Neural cell (in vitro differentiated cells): ENCODE measurements around the gene GPR183. TPM values are rescaled to one million over a fixed set of nuclear protein-coding genes. Genes with fewer than 3 reads are reported as not detected.

Experiments
- H2AFZ ChIP-seq: fragments of 200-600, 300-800 bp; sonication (generic), shearing (Covaris generic); 2 replicates; pipeline ENCODE4 v1.6.0; 2014; ENCODE audit warnings: low read depth, mild to moderate bottlenecking, antibody characterized with exemption, low read length, moderate library complexity
- H3F3A ChIP-seq: fragments of 200-600 bp; shearing (Covaris generic); 2 replicates; pipeline ENCODE4 v1.6.1; 2016; ENCODE audit warnings: mild to moderate bottlenecking, moderate library complexity, mixed read lengths, antibody characterized with exemption, low read length; ENCODE audit not compliant: insufficient read depth, poor library complexity, severe bottlenecking
- H3K27ac ChIP-seq: fragments of 200-600, 300-800 bp; sonication (generic), shearing (Covaris generic); 2 replicates; pipeline ENCODE4 v1.5.1; 2014; ENCODE audit warnings: mild to moderate bottlenecking, low read length, moderate library complexity
- H3K27me3 ChIP-seq: fragments of 300-800, 200-600 bp; sonication (generic), shearing (Covaris generic); 2 replicates; pipeline ENCODE4 v1.6.0; 2014; ENCODE audit warnings: mild to moderate bottlenecking, low read depth, low read length, moderate library complexity; ENCODE audit not compliant: insufficient read depth
- H3K36me3 ChIP-seq: fragments of 300-800, 200-600 bp; sonication (generic), shearing (Covaris generic); 2 replicates; pipeline ENCODE4 v1.5.1; 2014; ENCODE audit warnings: mild to moderate bottlenecking, antibody characterized with exemption, low read length, moderate library complexity; ENCODE audit not compliant: insufficient read depth
- H3K4me2 ChIP-seq: fragments of 300-800, 200-600 bp; sonication (generic), shearing (Covaris generic); 2 replicates; pipeline ENCODE4 v1.6.0; 2014; ENCODE audit warnings: mild to moderate bottlenecking, low read length
- H3K4me3 ChIP-seq: fragments of 300-800, 200-600 bp; sonication (generic), shearing (Covaris generic); 2 replicates; pipeline ENCODE4 v1.5.1; 2014; ENCODE audit warnings: mild to moderate bottlenecking, low read length, moderate library complexity
- H3K79me2 ChIP-seq: fragments of 200-600 bp; shearing (Covaris generic); replicated peaks from 2 replicates; pipeline ENCODE4 v1.6.0; 2014; ENCODE audit warnings: mild to moderate bottlenecking, low read length, moderate library complexity; ENCODE audit not compliant: insufficient read depth
- H3K9ac ChIP-seq: fragments of 300-800, 200-600 bp; sonication (generic), shearing (Covaris generic); 2 replicates; pipeline ENCODE4 v1.6.1; 2016; ENCODE audit warnings: mild to moderate bottlenecking, low read length, mixed read lengths
- H3K9me2 ChIP-seq: fragments of 200-600 bp; shearing (Covaris generic); 2 replicates; pipeline ENCODE4 v1.6.1; 2016; ENCODE audit warnings: mild to moderate bottlenecking, low read length, mixed read lengths; ENCODE audit not compliant: insufficient read depth
- H3K9me3 ChIP-seq: fragments of 200-600, 300-800 bp; sonication (generic), shearing (Covaris generic); 2 replicates; pipeline ENCODE4 v1.6.1; 2016; ENCODE audit warnings: mild to moderate bottlenecking, mixed run types, low read length, moderate library complexity, mixed read lengths
- H4K20me1 ChIP-seq: fragments of 200-600 bp; shearing (Covaris generic); 2 replicates; pipeline ENCODE4 v1.6.1; 2016; ENCODE audit warnings: mild to moderate bottlenecking, mixed run types; ENCODE audit not compliant: insufficient read depth
- CTCF ChIP-seq: fragments of 450-650 bp; IDR thresholded peaks from 2 replicates; pipeline ENCODE4 v1.5.1; 2014; ENCODE audit warnings: antibody characterized with exemption, mild to moderate bottlenecking, moderate library complexity; ENCODE audit not compliant: poor library complexity, severe bottlenecking
- EP300 ChIP-seq: fragments of 450-650 bp; conservative IDR thresholded peaks from 2 replicates; pipeline ENCODE4 v1.6.1; 2014; ENCODE audit warnings: antibody characterized with exemption, mild to moderate bottlenecking, moderate library complexity; ENCODE audit not compliant: poor library complexity, severe bottlenecking
- EZH2 ChIP-seq: fragments of 200-600, 300-800 bp; shearing (Covaris generic), sonication (generic); IDR thresholded peaks from 2 replicates; pipeline ENCODE4 v1.6.1; 2014; ENCODE audit warnings: antibody characterized with exemption, low read length, borderline replicate concordance, mild to moderate bottlenecking; ENCODE audit not compliant: insufficient read depth, poor library complexity, severe bottlenecking
- MXI1 ChIP-seq: fragments of 450-650 bp; conservative IDR thresholded peaks from 2 replicates; pipeline ENCODE4 v1.6.1; 2014; ENCODE audit warnings: antibody characterized with exemption, mild to moderate bottlenecking; ENCODE audit not compliant: poor library complexity, severe bottlenecking
- POLR2AphosphoS5 ChIP-seq: IDR thresholded peaks from 2 replicates; pipeline ENCODE4 v1.6.1; 2012
- RAD21 ChIP-seq: fragments of 450-650 bp; conservative IDR thresholded peaks from 2 replicates; pipeline ENCODE4 v1.6.1; 2014; ENCODE audit warnings: antibody characterized with exemption, mild to moderate bottlenecking, moderate library complexity
- REST ChIP-seq: IDR thresholded peaks from 2 replicates; pipeline ENCODE4 v1.6.1; 2012; ENCODE audit warnings: borderline replicate concordance
- SMC3 ChIP-seq: fragments of 450-650 bp; conservative IDR thresholded peaks from 2 replicates; pipeline ENCODE4 v1.6.1; 2014; ENCODE audit warnings: antibody characterized with exemption, mild to moderate bottlenecking, moderate library complexity; ENCODE audit not compliant: poor library complexity
- TAF1 ChIP-seq: IDR thresholded peaks from 2 replicates; pipeline ENCODE4 v1.6.1; 2012; ENCODE audit warnings: low read depth
- polyA plus RNA-seq: library from polyadenylated mRNA; depleted of rRNA; stranded (reverse); fragments of >200 nt; gene quantifications from 2 replicates; pipeline ENCODE4 v1.2.3, GENCODE V29; 2014

GPR183 gene
- polyA plus RNA-seq, 1 donor from 2014 or later, result not detected

- no peaks in the 10 kb centered on the region for H3K9me2 ChIP-seq
- H3K27me3 ChIP-seq, result no peaks in the 10 kb centered on the region
- no peaks in the 10 kb centered on the region for H4K20me1 ChIP-seq
- H3K36me3 ChIP-seq, result no peaks in the 10 kb centered on the region
- no peak overlapping the region for H3K27ac ChIP-seq
- H3K4me2 ChIP-seq, result no peak overlapping the region
- TF ChIP-seq SMC3 (no peak), MXI1 (no peak), REST (no peak), RAD21 (no peak), CTCF (no peak), EZH2 (no peak), TAF1 (no peak), EP300 (no peak), POLR2AphosphoS5 (no peak)
- H3K79me2 ChIP-seq, result no peaks in the 10 kb centered on the region
- no peak overlapping the region for H3K4me3 ChIP-seq
- no peaks in the 10 kb centered on the region for H3F3A ChIP-seq
- no peak overlapping the region for H2AFZ ChIP-seq
- no peaks in the 10 kb centered on the region for H3K9me3 ChIP-seq
- H3K9ac ChIP-seq, result no peak overlapping the region
Measured at GRCh38 chr13:99290894-99291293, 16.3 kb downstream of the GPR183 start.

GRCh38 chr13:99289674-99290337 is 17.4 kb downstream of the GPR183 start:
- Histone ChIP-seq H3K9ac (no peak overlapping the region), H2AFZ (no peak overlapping the region), H3K27me3 (no peaks in the 10 kb centered on the region), H3F3A (no peaks in the 10 kb centered on the region), H3K4me2 (no peak overlapping the region), H3K27ac (no peak overlapping the region), H3K4me3 (no peak overlapping the region), H3K36me3 (no peaks in the 10 kb centered on the region), H3K9me3 (no peaks in the 10 kb centered on the region), H3K9me2 (no peaks in the 10 kb centered on the region), H4K20me1 (no peaks in the 10 kb centered on the region), H3K79me2 (no peaks in the 10 kb centered on the region)
- TF ChIP-seq REST (no peak), SMC3 (no peak), CTCF (no peak), EP300 (no peak), RAD21 (no peak)
